BLaER1 (cell line): ENCODE results near the gene NHLH1.
A peak's percentile ranks its signal among the peaks of the same experiment; 100 is the strongest.

Experiments used
- H3K27ac ChIP-seq: shearing (Covaris generic); formaldehyde crosslinking; 2 replicates; pipeline ENCODE4 v1.8.1; 2022
- H3K27me3 ChIP-seq: shearing (Covaris generic); formaldehyde crosslinking; 2 replicates; pipeline ENCODE4 v1.8.1; 2022
- H3K36me3 ChIP-seq: shearing (Covaris generic); formaldehyde crosslinking; 2 replicates; pipeline ENCODE4 v1.8.1; 2022
- H3K4me1 ChIP-seq: shearing (Covaris generic); formaldehyde crosslinking; 2 replicates; pipeline ENCODE4 v1.8.1; 2022
- H3K4me2 ChIP-seq: shearing (Covaris generic); formaldehyde crosslinking; 2 replicates; pipeline ENCODE4 v1.8.1; 2022
- H3K4me3 ChIP-seq: shearing (Covaris generic); formaldehyde crosslinking; 2 replicates; pipeline ENCODE4 v1.8.1; 2022
- H3K9ac ChIP-seq: shearing (Covaris generic); formaldehyde crosslinking; 2 replicates; pipeline ENCODE4 v1.8.1; 2022
- H3K9me3 ChIP-seq: shearing (Covaris generic); formaldehyde crosslinking; 2 replicates; pipeline ENCODE4 v1.8.1; 2022
- H4K20me1 ChIP-seq: shearing (Covaris generic); formaldehyde crosslinking; 2 replicates; pipeline ENCODE4 v1.8.1; 2022
- Cebpa-rat ChIP-seq: shearing (Covaris generic); IDR thresholded peaks from 2 replicates; pipeline ENCODE4 v1.8.1; 2022

The NHLH1 gene

GRCh38 chr1:160399544-160400222 is 32.8 kb downstream of the NHLH1 start:
- TF ChIP-seq Cebpa-rat: no peak
- Histone ChIP-seq H3K4me1 (peaks cover 49% of the 10 kb centered on the region), H3K36me3 (no peaks in the 10 kb centered on the region), H4K20me1 (no peaks in the 10 kb centered on the region), H3K4me3 (peak overlapping the region; percentile 93), H3K4me2 (peak overlapping the region; percentile 97), H3K27me3 (no peaks in the 10 kb centered on the region), H3K9ac (peak overlapping the region; percentile 93), H3K27ac (peak overlapping the region; percentile 95), H3K9me3 (no peaks in the 10 kb centered on the region)

GRCh38 chr1:160400223-160400645 is 33.4 kb downstream of the NHLH1 start, which contains the start of gene VANGL2:
Gene VANGL2 (plus strand): TSS chr1:160400564. CDS start chr1:160415838, 15,274 bp downstream.
- no peaks in the 10 kb centered on the region for H3K9me3 ChIP-seq
- peak within 1 kb of the TSS; percentile 95 for H3K27ac ChIP-seq
- TF ChIP-seq Cebpa-rat: no peak
- peaks cover 54% of the 10 kb centered on the region for H3K4me1 ChIP-seq
- H4K20me1 ChIP-seq: no peaks in the 10 kb centered on the region
- peak within 1 kb of the TSS; percentile 93 for H3K4me3 ChIP-seq
- no peaks in the 10 kb centered on the region for H3K36me3 ChIP-seq
- peak within 1 kb of the TSS; percentile 97 for H3K4me2 ChIP-seq
- peak within 1 kb of the TSS; percentile 93 for H3K9ac ChIP-seq
- H3K27me3 ChIP-seq: no peaks in the 10 kb centered on the region

GRCh38 chr1:160400646-160401486 is 34.0 kb downstream of the NHLH1 start:
- peak overlapping the region; percentile 93 for H3K4me3 ChIP-seq
- peak overlapping the region; percentile 93 for H3K4me2 ChIP-seq
- H4K20me1 ChIP-seq: 0 out of 2 replicates have a peak, but pooled peaks cover 3% of the 10 kb centered on the region
- no peak for TF ChIP-seq Cebpa-rat
- H3K9ac ChIP-seq: peak overlapping the region; percentile 93
- no peaks in the 10 kb centered on the region for H3K27me3 ChIP-seq
- peak overlapping the region; percentile 94 for H3K27ac ChIP-seq
- no peaks in the 10 kb centered on the region for H3K9me3 ChIP-seq
- no peaks in the 10 kb centered on the region for H3K36me3 ChIP-seq
- peaks cover 54% of the 10 kb centered on the region for H3K4me1 ChIP-seq

GRCh38 chr1:160401487-160401805 is 34.6 kb downstream of the NHLH1 start:
- H3K27me3 ChIP-seq: no peaks in the 10 kb centered on the region
- no peak for TF ChIP-seq Cebpa-rat
- peaks cover 54% of the 10 kb centered on the region for H3K4me1 ChIP-seq
- H3K9ac ChIP-seq: peak overlapping the region; percentile 93
- no peaks in the 10 kb centered on the region for H3K36me3 ChIP-seq
- H3K4me3 ChIP-seq: peak overlapping the region; percentile 93
- no peaks in the 10 kb centered on the region for H3K9me3 ChIP-seq
- peak overlapping the region; percentile 94 for H3K27ac ChIP-seq
- H3K4me2 ChIP-seq: peak overlapping the region; percentile 93
- H4K20me1 ChIP-seq: 0 out of 2 replicates have a peak, but pooled peaks cover 8% of the 10 kb centered on the region

- H3K4me2 ChIP-seq: peak overlapping the region; percentile 93
- peak overlapping the region; percentile 47 for H3K27ac ChIP-seq
- H3K9me3 ChIP-seq: no peaks in the 10 kb centered on the region
- peak overlapping the region; percentile 93 for H3K4me3 ChIP-seq
- 0 out of 2 replicates have a peak, but pooled peaks cover 8% of the 10 kb centered on the region for H4K20me1 ChIP-seq
- H3K9ac ChIP-seq: peak overlapping the region; percentile 93; the same call in 1 of the 2 replicates
- no peaks in the 10 kb centered on the region for H3K27me3 ChIP-seq
- TF ChIP-seq Cebpa-rat: no peak
- 0 out of 2 replicates have a peak, but pooled peaks cover under 1% of the 10 kb centered on the region for H3K36me3 ChIP-seq
- peaks cover 54% of the 10 kb centered on the region for H3K4me1 ChIP-seq
Observed at GRCh38 chr1:160402001-160402795, 35.3 kb downstream of the NHLH1 start.

GRCh38 chr1:160403244-160403643 is 36.4 kb downstream of the NHLH1 start:
- Histone ChIP-seq H3K27me3 (no peaks in the 10 kb centered on the region), H3K4me3 (peak overlapping the region; percentile 27; the same call in 1 of the 2 replicates), H3K4me2 (peak overlapping the region; percentile 93), H3K36me3 (peaks cover 8% of the 10 kb centered on the region; the same call in 1 of the 2 replicates), H4K20me1 (peaks cover 16% of the 10 kb centered on the region), H3K9ac (no peak overlapping the region; the same call in 1 of the 2 replicates), H3K4me1 (peaks cover 48% of the 10 kb centered on the region), H3K27ac (peak overlapping the region; percentile 47; the same call in 1 of the 2 replicates), H3K9me3 (no peaks in the 10 kb centered on the region)
- TF ChIP-seq Cebpa-rat: no peak

- Histone ChIP-seq H3K27me3 (no peaks in the 10 kb centered on the region), H3K9ac (no peak overlapping the region), H3K27ac (no peak overlapping the region), H3K9me3 (no peaks in the 10 kb centered on the region), H3K36me3 (peaks cover 8% of the 10 kb centered on the region; the same call in 1 of the 2 replicates), H3K4me1 (peaks cover 57% of the 10 kb centered on the region), H4K20me1 (peaks cover 25% of the 10 kb centered on the region), H3K4me3 (no peak overlapping the region), H3K4me2 (peak overlapping the region; percentile 93)
- no peak for TF ChIP-seq Cebpa-rat
Observed at GRCh38 chr1:160404094-160404493, 37.2 kb downstream of the NHLH1 start.

- Histone ChIP-seq H4K20me1 (peaks cover 32% of the 10 kb centered on the region), H3K9me3 (no peaks in the 10 kb centered on the region), H3K9ac (no peak overlapping the region), H3K4me3 (no peak overlapping the region), H3K4me2 (no peak overlapping the region), H3K36me3 (peaks cover 11% of the 10 kb centered on the region; the same call in 1 of the 2 replicates), H3K27ac (no peak overlapping the region), H3K4me1 (peaks cover 60% of the 10 kb centered on the region), H3K27me3 (no peaks in the 10 kb centered on the region)
- TF ChIP-seq Cebpa-rat: no peak
Observed at GRCh38 chr1:160405331-160405877, 38.5 kb downstream of the NHLH1 start.
